HAP-1 (cell line): ENCODE data around the gene SLC39A10.

Experiments used
- DNase-seq, 2 experiments: peaks; one replicate each; pipeline ENCODE4 v3.0.0-alpha.2; 2016 to 2020; ENCODE audit warnings: low spot score in 2 of 2
- H3K27me3 ChIP-seq: fragments of 250-450 bp; sonication (Bioruptor Pico); 2 replicates; pipeline ENCODE4 v1.5.1; 2020; ENCODE audit warnings: low read depth, mild to moderate bottlenecking, moderate library complexity
- H3K36me3 ChIP-seq: fragments of 250-450 bp; sonication (Bioruptor Pico); replicated peaks from 2 replicates; pipeline ENCODE4 v1.5.1; 2020; ENCODE audit warnings: mild to moderate bottlenecking
- H3K4me1 ChIP-seq: fragments of 250-450 bp; sonication (Bioruptor Pico); 2 replicates; pipeline ENCODE4 v1.5.1; 2020; ENCODE audit warnings: mild to moderate bottlenecking
- H3K4me3 ChIP-seq: fragments of 250-450 bp; sonication (Bioruptor Pico); 2 replicates; pipeline ENCODE4 v1.5.1; 2020; ENCODE audit warnings: mild to moderate bottlenecking, moderate library complexity
- H3K9me3 ChIP-seq: fragments of 250-450 bp; sonication (Bioruptor Pico); 2 replicates; pipeline ENCODE4 v1.5.1; 2020; ENCODE audit warnings: mild to moderate bottlenecking, moderate library complexity
- in situ Hi-C: fragments of 300-500 bp; cut with MboI; formaldehyde crosslinking; loops from 3 replicates; pipeline ENCODE4 v1.14.3; 2020; ENCODE audit warnings: low sequenced_read_pairs, inconsistent platforms, mixed read lengths

SLC39A10 gene

DNA sequence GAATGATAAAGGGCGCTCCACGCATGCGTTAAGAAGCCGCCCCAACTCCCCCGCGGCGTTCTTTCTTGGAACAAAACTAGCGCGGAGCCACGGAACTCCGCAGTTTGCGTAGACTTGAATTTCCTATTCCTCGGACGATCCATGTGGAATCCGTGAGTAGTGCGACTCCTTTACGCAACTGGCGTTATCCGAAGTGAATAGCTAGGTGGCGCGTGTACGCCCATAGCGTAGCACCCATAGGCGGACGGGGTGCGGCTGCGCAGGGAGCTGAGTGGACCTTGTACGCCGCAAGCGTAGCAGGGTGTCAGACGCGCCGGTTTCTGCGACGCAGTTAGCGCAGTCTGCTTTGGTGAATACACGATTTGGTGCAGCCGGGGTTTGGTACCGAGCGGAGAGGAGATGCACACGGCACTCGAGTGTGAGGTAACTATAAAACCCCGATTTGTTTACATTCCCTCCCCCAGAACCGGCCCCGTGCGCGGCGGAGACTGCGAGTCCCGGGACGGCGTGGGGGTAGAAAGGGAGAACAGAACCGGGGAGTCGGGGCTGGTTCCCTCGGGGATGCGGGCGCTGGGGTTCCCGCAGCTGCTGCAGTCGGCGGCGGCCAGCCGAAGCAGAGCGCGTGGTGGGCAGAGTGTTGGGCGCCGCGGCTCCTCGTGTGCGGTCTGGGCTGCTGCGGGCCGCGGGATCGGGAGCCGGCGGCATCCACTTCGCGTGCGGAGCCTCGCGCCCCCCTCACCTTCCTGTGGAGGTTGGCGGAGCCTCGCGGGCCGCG is at the start of gene SLC39A10:
Gene SLC39A10, plus strand, starts transcription at position 368 of the 775 bp plus-strand sequence. CDS start 22,817 bp downstream, outside the sequence.
- H3K4me3 ChIP-seq, result peak within 1 kb of the TSS; percentile 91
- DNase-seq, result peak; percentile 95
- H3K4me1 ChIP-seq, result peaks cover 17% of the 10 kb centered on the region
- no peaks in the 10 kb centered on the region for H3K27me3 ChIP-seq
- in situ Hi-C loops, result loop anchor here (10.0 kb wide), 1 partner anchor 408 kb away; the partner anchor contains the start of gene DNAH7
- H3K9me3 ChIP-seq, result no peaks in the 10 kb centered on the region
- no peaks in the 10 kb centered on the region for H3K36me3 ChIP-seq

DNA sequence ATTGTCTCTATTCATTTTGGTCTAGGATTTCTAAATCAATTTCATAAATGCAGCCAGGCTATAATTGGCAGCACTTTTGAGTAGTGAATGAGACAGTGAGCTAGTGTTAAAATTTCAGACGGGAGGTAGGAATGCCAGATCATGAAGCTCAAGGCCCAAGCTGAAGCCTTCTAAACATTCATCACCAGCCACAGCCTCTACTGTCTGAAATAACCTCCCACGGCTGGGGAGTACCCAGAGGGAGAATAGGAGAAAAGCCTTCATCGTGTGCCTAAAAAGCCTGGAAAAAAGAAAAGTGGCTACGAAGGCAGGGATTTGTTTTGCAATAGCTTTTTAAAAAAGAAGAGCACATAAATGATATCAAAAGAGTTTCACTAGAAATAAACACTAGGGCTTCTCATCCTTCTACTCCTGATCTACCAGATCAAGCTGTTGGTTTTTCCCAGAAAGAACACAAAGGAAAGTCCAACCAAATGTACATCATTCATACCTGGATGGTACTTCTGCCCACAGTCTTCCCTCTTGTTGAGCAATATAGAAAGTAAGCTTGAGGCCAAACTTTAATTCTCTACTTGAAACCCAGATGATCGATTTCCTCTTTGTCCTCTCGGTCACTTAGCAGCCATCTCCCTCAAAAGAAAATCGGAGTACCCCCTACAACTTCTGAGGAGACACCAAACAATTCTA is 48.1 kb upstream of the SLC39A10 start:
- Histone ChIP-seq H3K4me3 (no peak overlapping the region), H3K4me1 (peaks cover 10% of the 10 kb centered on the region), H3K36me3 (no peaks in the 10 kb centered on the region), H3K27me3 (no peaks in the 10 kb centered on the region), H3K9me3 (no peaks in the 10 kb centered on the region)
- in situ Hi-C loops, result no loop called here
- DNase-seq, result no peak

DNA sequence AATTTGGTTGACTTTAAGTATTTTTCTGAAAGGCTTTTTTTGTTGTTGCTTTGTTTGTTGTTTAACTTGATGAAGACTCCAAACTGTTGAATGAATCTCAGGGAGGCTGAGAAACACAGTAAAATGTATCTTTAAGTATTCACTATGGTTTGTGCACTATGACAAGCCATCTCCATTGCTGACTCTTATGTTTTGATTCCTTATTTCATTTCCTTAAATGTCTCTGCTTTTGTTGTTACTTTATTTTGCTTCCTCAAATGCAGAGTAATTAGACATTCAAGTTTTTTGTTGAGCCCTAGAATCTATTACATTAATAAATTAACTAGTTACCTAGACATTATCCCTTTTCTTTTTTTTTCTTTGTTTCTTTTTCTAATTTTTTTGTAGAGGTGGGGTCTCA is 46.3 kb upstream of the SLC39A10 start:
- Histone ChIP-seq H3K9me3 (no peaks in the 10 kb centered on the region), H3K4me1 (peaks cover 10% of the 10 kb centered on the region), H3K27me3 (no peaks in the 10 kb centered on the region), H3K36me3 (no peaks in the 10 kb centered on the region), H3K4me3 (no peak overlapping the region)
- no peak for DNase-seq
- in situ Hi-C loops, result no loop called here

DNA sequence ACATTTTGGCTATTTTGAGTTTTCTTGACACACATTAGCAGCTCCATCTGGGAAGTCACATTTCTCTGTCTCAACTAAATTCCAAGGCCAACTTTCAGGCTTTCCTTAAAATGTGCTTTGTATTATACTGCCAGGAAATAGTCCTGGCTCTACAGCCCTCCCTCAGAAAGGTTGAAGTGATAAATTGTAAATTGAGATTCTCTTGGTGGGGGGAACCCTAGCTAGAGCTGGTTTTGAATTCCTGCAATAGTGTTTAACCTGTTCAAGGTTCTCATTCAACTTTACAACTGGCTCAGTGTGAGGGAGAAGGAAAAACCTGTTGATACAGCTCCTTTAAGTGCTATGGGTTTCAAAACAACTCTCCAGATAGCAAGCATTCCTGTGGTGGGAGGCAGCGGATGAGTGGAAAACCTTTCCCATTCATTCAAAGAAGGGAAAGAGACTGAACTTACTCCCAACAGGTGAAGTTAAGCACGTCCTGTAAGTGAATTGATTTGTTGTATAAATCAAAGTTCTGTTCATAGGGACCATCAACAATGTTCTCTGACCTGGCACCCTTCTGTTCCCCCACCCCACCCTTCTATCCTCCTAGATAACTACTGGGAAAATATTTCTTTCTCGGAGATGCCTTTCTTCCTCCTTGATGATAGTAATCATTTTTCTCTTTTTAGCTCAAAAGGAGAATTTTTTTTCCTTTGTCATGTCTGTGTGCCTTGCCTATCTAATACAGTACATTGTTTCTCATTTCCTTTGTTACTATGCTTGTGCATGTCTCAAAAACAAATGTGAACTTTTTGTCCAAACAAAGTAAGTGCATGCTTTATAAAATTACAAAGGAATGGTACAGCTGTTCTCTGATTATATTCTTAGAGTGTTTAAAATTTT is 44.2 kb upstream of the SLC39A10 start:
- in situ Hi-C loops, result no loop called here
- peak; percentile 49 to 61 for DNase-seq
- no peak overlapping the region for H3K4me3 ChIP-seq

GRCh38 chr2:195613922-195614321 is 43.1 kb upstream of the SLC39A10 start:
- Histone ChIP-seq H3K4me1 (peaks cover 10% of the 10 kb centered on the region), H3K4me3 (no peak overlapping the region), H3K27me3 (no peaks in the 10 kb centered on the region), H3K9me3 (no peaks in the 10 kb centered on the region), H3K36me3 (no peaks in the 10 kb centered on the region)
- DNase-seq, result no peak
- in situ Hi-C loops, result no loop called here

More for the DNA sequence above, 44.2 kb upstream of the SLC39A10 start:
- Histone ChIP-seq H3K36me3 (no peaks in the 10 kb centered on the region), H3K9me3 (no peaks in the 10 kb centered on the region), H3K4me1 (peaks cover 10% of the 10 kb centered on the region), H3K27me3 (no peaks in the 10 kb centered on the region)

GRCh38 chr2:195619590-195619989 is 37.4 kb upstream of the SLC39A10 start:
- Histone ChIP-seq H3K4me1 (peaks cover 4% of the 10 kb centered on the region; the same call in 1 of the 2 replicates), H3K27me3 (no peaks in the 10 kb centered on the region), H3K4me3 (no peak overlapping the region), H3K36me3 (no peaks in the 10 kb centered on the region), H3K9me3 (no peaks in the 10 kb centered on the region)
- DNase-seq, result no peak
- in situ Hi-C loops, result no loop called here

GRCh38 chr2:195620501-195620900 is 36.5 kb upstream of the SLC39A10 start:
- no peaks in the 10 kb centered on the region for H3K27me3 ChIP-seq
- H3K4me3 ChIP-seq, result no peak overlapping the region
- in situ Hi-C loops, result no loop called here
- H3K9me3 ChIP-seq, result no peaks in the 10 kb centered on the region
- H3K4me1 ChIP-seq, result peaks cover 4% of the 10 kb centered on the region; the same call in 1 of the 2 replicates
- DNase-seq, result no peak
- no peaks in the 10 kb centered on the region for H3K36me3 ChIP-seq

DNA sequence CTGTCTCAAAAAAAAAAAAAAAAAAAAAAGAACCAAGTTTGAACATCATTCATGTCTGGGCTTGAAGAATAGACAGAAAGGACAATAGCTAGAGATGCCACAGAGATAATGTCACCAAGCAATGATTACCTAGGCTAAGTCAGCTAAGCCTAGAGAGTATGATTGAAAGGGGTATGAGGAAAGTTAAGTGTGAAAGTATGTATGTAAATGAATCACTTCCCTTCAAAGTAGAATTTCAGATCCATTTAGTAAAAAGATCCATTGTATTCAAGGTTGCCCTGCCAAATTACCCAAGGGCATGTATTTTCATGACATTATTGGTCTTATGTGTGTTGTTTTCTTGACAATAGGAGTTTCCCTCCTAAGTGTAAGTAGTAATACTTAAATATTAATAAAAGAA is 34.1 kb upstream of the SLC39A10 start:
- Histone ChIP-seq H3K36me3 (no peaks in the 10 kb centered on the region), H3K4me3 (no peak overlapping the region), H3K27me3 (no peaks in the 10 kb centered on the region), H3K9me3 (no peaks in the 10 kb centered on the region), H3K4me1 (peaks cover 4% of the 10 kb centered on the region; the same call in 1 of the 2 replicates)
- no peak for DNase-seq
- in situ Hi-C loops, result no loop called here

DNA sequence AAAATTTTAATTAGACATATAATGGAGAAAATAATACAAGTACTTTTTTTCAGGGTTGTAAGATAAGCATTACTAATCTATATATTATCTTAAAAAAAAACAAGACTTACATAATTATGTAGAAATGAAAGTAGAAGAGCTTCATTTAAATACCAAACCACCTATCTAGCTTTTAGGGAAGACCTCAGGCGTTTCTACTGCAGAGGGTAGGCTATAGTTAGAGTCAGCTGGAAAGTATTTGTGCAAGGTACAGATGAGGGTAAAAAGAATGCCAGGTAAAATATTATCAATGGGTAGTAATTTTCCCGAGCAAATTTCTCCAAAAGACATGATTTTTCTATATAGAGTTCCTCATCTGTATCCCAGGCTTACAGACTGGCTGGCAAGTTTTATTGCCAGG is 30.5 kb upstream of the SLC39A10 start:
- Histone ChIP-seq H3K4me3 (no peak overlapping the region), H3K36me3 (no peaks in the 10 kb centered on the region), H3K9me3 (no peaks in the 10 kb centered on the region), H3K4me1 (0 out of 2 replicates have a peak, but pooled peaks cover 4% of the 10 kb centered on the region), H3K27me3 (no peaks in the 10 kb centered on the region)
- in situ Hi-C loops, result no loop called here
- no peak for DNase-seq

DNA sequence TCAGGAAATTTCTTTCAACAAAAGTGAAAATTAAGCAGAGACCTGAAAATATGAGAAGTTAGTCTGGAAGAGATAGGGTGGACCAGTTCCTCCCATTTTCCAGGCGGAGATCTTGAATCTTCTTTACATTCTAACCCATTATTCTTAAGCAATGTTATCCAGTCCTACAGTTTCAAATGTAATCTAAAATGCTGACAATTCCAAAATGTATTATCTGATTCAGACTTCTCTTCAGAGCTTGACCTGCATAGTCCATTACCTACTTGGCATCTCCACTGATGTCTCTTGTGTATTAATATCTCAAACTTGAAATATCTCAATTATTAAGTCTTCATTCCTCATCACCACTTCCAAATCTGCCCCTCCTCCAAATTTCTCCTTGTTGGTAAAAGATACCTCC is 28.4 kb upstream of the SLC39A10 start:
- no peak for DNase-seq
- Histone ChIP-seq H3K27me3 (no peaks in the 10 kb centered on the region), H3K36me3 (no peaks in the 10 kb centered on the region), H3K4me3 (no peak overlapping the region), H3K9me3 (no peaks in the 10 kb centered on the region), H3K4me1 (no peaks in the 10 kb centered on the region)
- in situ Hi-C loops, result no loop called here

GRCh38 chr2:195632856-195633572 is 24.0 kb upstream of the SLC39A10 start:
- no peak for DNase-seq
- in situ Hi-C loops, result no loop called here
- Histone ChIP-seq H3K9me3 (no peaks in the 10 kb centered on the region), H3K36me3 (no peaks in the 10 kb centered on the region), H3K4me3 (no peak overlapping the region), H3K4me1 (no peaks in the 10 kb centered on the region), H3K27me3 (no peaks in the 10 kb centered on the region)

DNA sequence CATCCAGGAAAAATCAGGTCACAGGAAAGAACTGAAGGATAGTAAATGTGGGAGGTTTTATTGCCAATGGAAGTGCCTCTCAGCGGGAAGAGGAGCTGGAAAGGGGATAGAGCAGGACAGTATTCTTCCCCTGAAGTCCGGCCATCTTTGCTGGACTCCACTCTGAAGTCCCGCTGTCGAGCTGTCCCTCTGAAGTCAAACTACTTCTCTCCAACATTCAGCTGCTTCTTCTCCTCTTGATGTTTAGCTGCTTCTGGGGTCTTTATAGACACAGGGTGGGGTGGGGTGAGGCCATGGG is 23.5 kb upstream of the SLC39A10 start:
- in situ Hi-C loops, result no loop called here
- H3K9me3 ChIP-seq, result no peaks in the 10 kb centered on the region
- H3K4me3 ChIP-seq, result no peak overlapping the region
- no peak for DNase-seq
- no peaks in the 10 kb centered on the region for H3K27me3 ChIP-seq
- H3K4me1 ChIP-seq, result no peaks in the 10 kb centered on the region
- no peaks in the 10 kb centered on the region for H3K36me3 ChIP-seq

GRCh38 chr2:195633974-195634373 is 23.1 kb upstream of the SLC39A10 start:
- H3K4me3 ChIP-seq, result no peak overlapping the region

More at GRCh38 chr2:195633974-195634373, 23.1 kb upstream of the SLC39A10 start:
- no peaks in the 10 kb centered on the region for H3K36me3 ChIP-seq
- no peaks in the 10 kb centered on the region for H3K4me1 ChIP-seq
- in situ Hi-C loops, result no loop called here
- no peaks in the 10 kb centered on the region for H3K9me3 ChIP-seq
- H3K27me3 ChIP-seq, result no peaks in the 10 kb centered on the region
- DNase-seq, result no peak
